ENCODE data around the gene OR4D10.
"Not testable (repeated sequence)": the region's sequence is repeated elsewhere in the genome, so short reads cannot be mapped to it uniquely, and the experiment has no call there.

The OR4D10 gene

DNA sequence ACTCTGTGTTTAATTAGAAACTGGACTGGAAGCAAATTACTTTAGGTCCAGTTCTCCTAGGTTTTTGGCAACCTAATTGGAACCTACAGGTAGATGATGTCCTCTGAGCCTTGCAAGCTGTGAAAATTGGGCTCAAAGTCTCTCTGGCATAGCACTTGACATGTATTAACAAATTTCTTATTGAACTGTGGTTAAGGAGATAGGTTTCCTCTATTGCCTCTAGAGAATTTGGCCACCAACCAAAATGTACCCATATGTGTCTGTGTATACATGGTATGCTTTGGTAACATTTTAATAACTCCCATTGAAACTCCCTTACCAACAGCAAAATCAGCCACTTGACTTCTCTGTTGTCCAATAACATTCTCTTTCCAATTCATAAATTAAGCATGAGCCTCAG lies at the start of gene OR4D10:
TSS of gene OR4D10 (plus strand) at position 301 of the 400 bp plus-strand sequence. CDS start 4,115 bp downstream, outside the sequence.
- DNase-seq (ENCODE audit: low spot score), result no peak

GRCh38 chr11:59423835-59424234 lies 49.3 kb upstream of the OR4D10 start:
- no peak for DNase-seq (ENCODE audit: low spot score)

DNA sequence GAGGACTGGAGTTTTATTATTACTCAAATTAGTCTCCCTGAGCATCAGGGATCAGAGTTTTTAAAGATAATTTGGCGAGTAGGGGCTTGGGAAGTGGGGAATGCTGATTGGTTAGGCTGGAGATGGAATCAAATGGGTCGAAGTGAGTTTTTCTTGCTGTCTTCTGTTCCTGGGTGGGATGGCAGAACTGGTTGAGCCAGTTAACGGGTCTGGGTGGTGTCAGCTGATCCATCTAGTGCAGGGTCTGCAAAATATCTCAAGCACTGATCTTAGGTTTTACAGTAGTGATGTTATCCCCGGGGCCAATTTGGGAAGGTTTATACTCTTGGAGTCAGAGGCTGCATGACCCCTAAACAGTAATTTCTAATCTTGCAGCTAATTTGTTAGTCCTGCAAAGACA lies 48.0 kb upstream of the OR4D10 start:
- no peak for DNase-seq (ENCODE audit: low spot score)

- DNase-seq (ENCODE audit: low spot score), result no peak
These were observed 46.6 kb upstream of the OR4D10 start, which contains the start of gene OR5A2 for GRCh38 chr11:59426361-59427067. Gene OR5A2 (minus strand): TSS chr11:59426413. CDS start chr11:59422953, 3,460 bp downstream.

- no peak for DNase-seq (ENCODE audit: low spot score)
These were observed 46.1 kb upstream of the OR4D10 start for GRCh38 chr11:59427068-59427382.

DNA sequence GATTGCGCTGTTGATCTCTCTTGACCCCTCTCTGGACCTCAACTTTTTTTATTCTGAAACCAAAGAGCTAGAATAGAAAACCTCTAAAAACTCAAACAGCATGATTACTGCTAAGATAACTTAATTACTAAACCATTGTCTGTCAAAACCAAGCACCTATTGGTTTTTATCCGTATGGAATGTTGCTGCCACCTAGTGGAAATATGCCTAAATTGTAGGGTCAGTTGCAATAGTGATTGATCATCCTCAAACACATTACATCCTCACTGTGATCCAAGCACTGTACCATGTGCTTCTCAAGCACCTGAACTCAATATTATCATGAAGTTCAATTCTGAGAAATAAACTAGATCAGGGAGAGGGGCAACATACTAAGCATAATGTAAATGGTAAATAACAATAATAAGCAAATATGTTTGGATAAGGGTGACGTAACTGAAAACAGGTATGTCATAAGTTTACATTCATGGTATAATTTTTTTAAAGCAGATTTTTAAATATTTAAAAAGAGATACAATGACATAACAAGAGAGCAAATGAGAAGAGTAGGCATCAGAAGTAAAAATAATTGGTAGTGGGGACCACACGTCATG lies 43.1 kb upstream of the OR4D10 start:
- peak; percentile 63 for DNase-seq (ENCODE audit: low spot score)

DNA sequence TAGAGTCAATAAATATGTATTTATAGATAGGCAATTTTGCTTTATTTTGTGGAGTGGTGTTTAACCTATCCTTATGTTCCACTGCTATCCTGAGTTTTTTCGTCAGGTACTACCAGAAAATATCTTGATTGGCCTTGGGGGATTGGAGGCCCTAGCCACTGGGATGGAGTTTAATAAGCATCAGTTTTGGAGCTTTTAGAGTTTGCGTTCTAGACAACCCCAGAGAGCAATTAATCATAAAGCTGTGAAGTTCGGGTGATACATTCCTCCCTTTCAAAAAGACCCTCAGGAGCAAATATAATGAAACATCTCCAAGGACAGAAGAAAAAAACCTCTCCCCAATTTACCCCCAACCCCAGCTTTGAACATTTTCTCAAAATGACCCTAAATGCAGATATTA lies 36.9 kb upstream of the OR4D10 start, which contains the start of gene OR5A1:
TSS of gene OR5A1 (plus strand) at position 301 of the 400 bp plus-strand sequence. CDS start 6,700 bp downstream, outside the sequence.
- DNase-seq (ENCODE audit: low spot score), result no peak

GRCh38 chr11:59437770-59438169 lies 35.3 kb upstream of the OR4D10 start:
- DNase-seq (ENCODE audit: low spot score), result no peak

DNA sequence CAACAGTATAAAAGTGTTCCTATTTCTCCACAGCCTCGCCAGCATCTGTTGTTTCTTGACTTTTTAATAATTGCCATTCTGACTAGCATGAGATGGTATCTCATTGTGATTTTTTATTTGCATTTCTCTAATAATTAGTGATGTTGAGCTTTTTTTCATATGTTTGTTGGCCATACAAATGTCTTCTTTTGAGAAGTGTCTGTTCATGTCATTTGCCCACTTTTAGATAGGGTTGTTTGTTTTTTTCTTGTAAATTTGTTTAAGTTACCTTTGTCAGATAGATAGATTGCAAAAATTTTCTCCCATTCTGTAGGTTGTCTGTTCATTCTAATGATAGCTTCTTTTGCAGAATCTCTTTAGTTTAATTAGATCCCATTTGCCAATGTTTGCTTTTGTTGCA lies 27.5 kb upstream of the OR4D10 start:
- not testable (repeated sequence) for DNase-seq (ENCODE audit: low spot score)

DNA sequence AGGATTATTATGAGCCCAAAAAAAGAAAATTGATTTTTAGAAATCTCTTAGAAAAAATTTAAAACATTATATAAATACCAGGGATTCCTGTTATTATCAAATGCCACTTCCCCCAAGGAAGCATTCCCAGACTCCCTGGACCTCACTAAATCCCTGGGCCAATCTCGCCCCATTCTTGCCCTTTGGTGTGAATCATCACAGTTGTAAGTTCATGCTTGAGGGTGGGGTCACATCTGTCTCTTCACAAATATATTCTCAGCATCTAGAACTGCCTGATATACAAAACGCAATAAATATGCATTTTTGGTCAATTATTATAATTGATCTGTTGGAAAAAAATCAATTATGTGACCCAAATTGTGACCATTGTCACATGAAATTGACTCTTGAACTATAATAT lies 24.6 kb upstream of the OR4D10 start:
- no peak for DNase-seq (ENCODE audit: low spot score)

DNA sequence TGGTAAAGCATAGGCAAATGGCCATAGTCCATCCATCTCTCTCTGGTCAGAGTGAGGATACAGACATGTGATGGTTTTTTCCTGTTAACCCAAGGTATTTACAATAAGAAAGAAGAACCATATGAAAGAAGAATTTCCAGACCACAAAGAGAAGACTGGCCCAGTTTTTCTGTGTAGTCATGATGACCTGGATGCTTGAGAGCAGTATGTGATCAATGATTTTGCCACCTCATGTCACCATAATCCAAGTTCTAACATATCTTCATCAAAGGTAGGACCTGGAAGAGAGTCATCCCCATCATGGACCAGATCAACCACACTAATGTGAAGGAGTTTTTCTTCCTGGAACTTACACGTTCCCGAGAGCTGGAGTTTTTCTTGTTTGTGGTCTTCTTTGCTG lies 16.5 kb upstream of the OR4D10 start, which contains the start of gene OR4D6:
TSS of gene OR4D6 (plus strand) at position 301 of the 400 bp plus-strand sequence. CDS start at position 301, 0 bp downstream.
- DNase-seq (ENCODE audit: low spot score), result no peak

GRCh38 chr11:59459916-59460315 lies 13.2 kb upstream of the OR4D10 start:
- no peak for DNase-seq (ENCODE audit: low spot score)

DNA sequence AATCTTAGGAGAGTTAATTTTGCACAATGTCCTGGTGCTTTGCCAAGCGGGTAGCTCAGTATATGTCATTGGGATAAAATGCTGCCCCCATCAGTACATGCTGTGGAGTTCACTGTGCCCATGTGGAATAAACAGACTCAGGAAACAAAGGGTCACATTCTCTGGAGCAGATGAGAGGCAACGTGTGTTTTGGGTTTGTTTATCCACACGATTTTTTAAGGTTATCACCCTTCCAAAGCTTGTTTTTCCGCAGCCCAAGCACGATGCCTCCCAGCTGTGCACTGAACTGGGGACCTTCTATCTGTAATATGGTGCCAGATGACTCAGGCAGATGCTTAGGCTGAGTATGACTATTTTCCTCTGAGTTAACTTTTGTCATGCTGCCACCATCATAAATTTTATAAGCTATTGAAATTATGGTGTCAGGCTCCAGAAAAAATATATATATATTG lies 9.9 kb upstream of the OR4D10 start:
- no peak for DNase-seq (ENCODE audit: low spot score)

DNA sequence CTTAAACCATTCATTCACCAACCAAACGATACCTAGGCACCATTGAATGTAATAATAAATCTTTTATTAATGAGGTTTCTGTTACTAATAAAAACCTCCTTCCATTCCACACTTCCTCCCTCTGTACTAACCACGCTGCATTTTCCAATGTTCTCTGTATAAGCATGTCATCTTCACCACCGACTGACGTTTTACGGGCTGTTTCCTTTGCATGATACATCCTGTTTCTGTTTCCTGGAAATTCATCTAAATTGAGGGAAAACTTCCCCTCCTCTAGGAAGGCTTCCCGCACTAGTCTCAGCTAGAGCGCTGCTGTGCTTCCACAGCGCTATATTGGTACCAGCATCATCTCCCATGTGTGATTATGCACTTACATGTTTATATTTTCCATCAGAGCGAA lies 2.1 kb downstream of the OR4D10 start:
- DNase-seq (ENCODE audit: low spot score), result no peak

GRCh38 chr11:59479906-59480305 lies 6.8 kb downstream of the OR4D10 start:
- no peak for DNase-seq (ENCODE audit: low spot score)

- no peak for DNase-seq (ENCODE audit: low spot score)
These were observed 7.2 kb downstream of the OR4D10 start for GRCh38 chr11:59480359-59480758.

DNA sequence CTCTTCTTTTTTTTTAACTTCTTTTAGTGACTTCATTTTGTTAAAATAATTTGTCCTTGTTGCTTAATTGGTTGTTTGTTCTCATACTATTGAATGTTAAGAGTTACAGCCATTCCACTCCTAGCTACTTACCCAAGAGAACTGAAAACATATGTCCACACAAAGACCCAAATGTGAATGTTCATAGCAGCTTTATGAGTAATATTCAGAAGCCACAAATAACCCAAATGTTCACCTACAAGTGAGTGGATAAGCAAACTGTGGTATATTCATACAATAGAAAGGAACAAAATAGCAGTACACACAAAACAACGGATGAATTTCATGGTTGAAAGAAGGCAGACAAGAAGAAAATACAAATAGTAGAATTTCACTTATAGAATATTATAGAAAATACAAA lies 28.8 kb downstream of the OR4D10 start:
- peak; percentile 6 for DNase-seq (ENCODE audit: low spot score)

DNA sequence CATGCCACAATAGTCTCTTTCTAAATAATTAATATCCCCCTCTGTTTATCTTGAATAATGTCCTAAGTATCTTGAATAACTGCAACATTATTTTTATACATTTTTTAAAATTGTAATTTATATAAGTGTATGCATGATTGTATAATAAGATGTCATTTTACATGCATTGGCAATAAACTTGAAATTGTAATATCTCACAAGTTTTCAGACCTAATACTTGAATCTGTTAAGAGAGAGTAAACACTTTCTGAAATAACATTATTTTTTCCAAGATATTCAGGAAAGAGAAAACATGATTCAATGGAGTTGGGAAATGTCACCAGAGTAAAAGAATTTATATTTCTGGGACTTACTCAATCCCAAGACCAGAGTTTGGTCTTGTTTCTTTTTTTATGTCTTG lies 30.2 kb downstream of the OR4D10 start, which contains the start of gene OR4D11:
TSS of gene OR4D11 (plus strand) at position 301 of the 400 bp plus-strand sequence. CDS start at position 301, 0 bp downstream.
- DNase-seq (ENCODE audit: low spot score), result no peak

GRCh38 chr11:59510941-59511589 lies 38.0 kb downstream of the OR4D10 start, which contains the start of gene OR4D9:
Gene OR4D9 (plus strand): TSS chr11:59511539. CDS start chr11:59514913, 3,374 bp downstream.
- peak; percentile 14 for DNase-seq (ENCODE audit: low spot score)

GRCh38 chr11:59511675-59512074 lies 38.6 kb downstream of the OR4D10 start:
- DNase-seq (ENCODE audit: low spot score), result no peak

- DNase-seq (ENCODE audit: low spot score), result not testable (repeated sequence)
These were observed 47.0 kb downstream of the OR4D10 start for GRCh38 chr11:59520139-59520538.

DNA sequence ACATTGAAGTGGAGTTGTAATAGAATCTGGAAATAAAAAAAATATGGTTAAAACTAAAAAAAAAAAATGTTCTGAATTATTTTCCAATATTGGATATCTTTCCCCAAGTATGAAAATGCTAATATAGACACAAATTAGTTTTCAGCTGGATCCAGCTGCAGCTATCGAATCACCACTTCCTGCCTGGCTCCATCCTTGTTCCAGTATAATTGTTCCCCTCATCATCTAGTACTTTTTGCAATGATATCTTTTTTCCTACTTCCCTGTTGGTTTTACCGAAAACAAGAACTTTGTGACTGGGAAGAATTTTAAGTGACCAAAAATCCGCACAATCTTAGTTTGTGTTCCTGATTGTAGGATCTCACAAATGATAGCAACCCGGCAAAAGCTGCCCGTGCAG lies 47.6 kb downstream of the OR4D10 start:
- DNase-seq (ENCODE audit: low spot score), result no peak

- no peak for DNase-seq (ENCODE audit: low spot score)
These were observed 50.4 kb downstream of the OR4D10 start for GRCh38 chr11:59523541-59523940.

Measured in activated CD4-positive, alpha-beta T cell treated with anti-CD3 and anti-CD28 coated beads, Interleukin-2, Interleukin-4, amounts not matched to agents 100 ng/mL and 50 ng/mL, durations not matched to agents 16 hours and 8 hours (primary cell).